ENCODE results near the gene IL10. TPM values are rescaled to one million over a fixed set of nuclear protein-coding genes. Genes with fewer than 3 reads are reported as not detected.

Gene IL10
- total RNA-seq, 1 donor from 2014 or later = not detected

- Histone ChIP-seq H3K4me2 (no peak overlapping the region), H3K79me2 (ENCODE audit: low read depth) (no peaks in the 10 kb centered on the region), H3K36me3 (no peaks in the 10 kb centered on the region), H3K9ac (no peak overlapping the region), H3K4me1 (no peaks in the 10 kb centered on the region), H3K27ac (no peak overlapping the region), H3K4me3 (no peak overlapping the region), H3F3A (ENCODE audit: low read depth) (no peaks in the 10 kb centered on the region), H3K9me3 (ENCODE audit: low read depth) (no peaks in the 10 kb centered on the region), H2AFZ (replicated peaks) (no peak overlapping the region), H3K27me3 (no peaks in the 10 kb centered on the region), H4K20me1 (ENCODE audit: low read depth) (no peaks in the 10 kb centered on the region)
- Mint-ChIP-seq H3K27me3 (ENCODE audit: insufficient read depth, low read depth) (peaks cover 2% of the 10 kb centered on the region), H3K9me3 (no peaks in the 10 kb centered on the region), H3K4me3 (no peak overlapping the region), H3K4me1 (no peaks in the 10 kb centered on the region), H3K36me3 (no peaks in the 10 kb centered on the region), H3K27ac (no peak overlapping the region)
- no peak for DNase-seq (ENCODE audit: low spot score)
- TF ChIP-seq CTCF (IDR thresholded peaks at IDR 0.05) = no peak
- no peak for TF ChIP-seq EZH2 (IDR thresholded peaks at IDR 0.05)
- TF ChIP-seq EZH2phosphoT487 (IDR thresholded peaks at IDR 0.05) = no peak
Observed at GRCh38 chr1:206792939-206793607, 20.8 kb upstream of the IL10 start.

DNA sequence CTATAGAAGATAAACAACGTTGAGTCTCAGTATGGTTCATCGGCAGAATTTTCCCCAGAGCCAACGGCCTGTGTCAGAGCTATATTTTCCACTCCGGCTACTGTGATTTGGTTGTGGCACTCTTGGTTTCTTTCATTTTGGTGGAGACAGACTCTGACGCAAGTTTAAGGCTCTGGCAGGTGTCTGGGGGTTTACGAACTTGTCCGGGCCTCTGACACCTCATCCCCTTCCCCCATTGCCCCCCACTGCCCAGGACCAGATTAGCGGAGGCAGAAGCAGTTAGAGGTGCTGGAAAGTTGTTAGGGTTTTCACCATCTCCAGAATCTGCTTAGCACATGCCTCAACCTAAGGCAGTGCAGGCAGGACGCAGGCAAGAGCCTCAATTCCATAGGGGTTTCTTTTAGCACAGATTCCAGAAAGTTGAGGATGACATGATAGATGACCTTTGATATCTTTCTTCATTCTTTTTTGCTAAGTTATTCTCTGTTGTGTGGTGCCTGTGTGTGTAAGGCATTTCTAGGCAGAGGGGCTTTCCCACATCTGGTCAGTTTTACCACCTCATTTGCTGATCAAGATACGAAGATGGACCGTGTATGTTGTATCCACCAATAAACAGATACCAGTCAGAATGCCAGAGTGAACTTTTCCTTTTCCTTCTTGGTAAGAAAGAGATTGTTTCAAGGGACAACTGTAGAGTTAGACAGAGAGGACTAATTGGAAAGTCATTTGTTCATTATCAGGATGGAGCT lies 18.4 kb upstream of the IL10 start:
- Histone ChIP-seq H3K79me2 (ENCODE audit: low read depth) (no peaks in the 10 kb centered on the region), H3K36me3 (no peaks in the 10 kb centered on the region), H3K27ac (no peak overlapping the region), H3F3A (ENCODE audit: low read depth) (no peaks in the 10 kb centered on the region), H3K9ac (no peak overlapping the region), H3K27me3 (no peaks in the 10 kb centered on the region), H3K4me3 (no peak overlapping the region), H3K4me1 (no peaks in the 10 kb centered on the region), H3K4me2 (no peak overlapping the region), H2AFZ (replicated peaks) (no peak overlapping the region), H3K9me3 (ENCODE audit: low read depth) (no peaks in the 10 kb centered on the region), H4K20me1 (ENCODE audit: low read depth) (no peaks in the 10 kb centered on the region)
- Mint-ChIP-seq H3K4me1 (no peaks in the 10 kb centered on the region), H3K36me3 (no peaks in the 10 kb centered on the region), H3K9me3 (no peaks in the 10 kb centered on the region), H3K27ac (no peak overlapping the region), H3K27me3 (ENCODE audit: insufficient read depth, low read depth) (peaks cover 2% of the 10 kb centered on the region), H3K4me3 (no peak overlapping the region)
- no peak for DNase-seq (ENCODE audit: low spot score)
- no peak for TF ChIP-seq EZH2phosphoT487 (IDR thresholded peaks at IDR 0.05)
- no peak for TF ChIP-seq CTCF (IDR thresholded peaks at IDR 0.05)
- no peak for TF ChIP-seq EZH2 (IDR thresholded peaks at IDR 0.05)

DNA sequence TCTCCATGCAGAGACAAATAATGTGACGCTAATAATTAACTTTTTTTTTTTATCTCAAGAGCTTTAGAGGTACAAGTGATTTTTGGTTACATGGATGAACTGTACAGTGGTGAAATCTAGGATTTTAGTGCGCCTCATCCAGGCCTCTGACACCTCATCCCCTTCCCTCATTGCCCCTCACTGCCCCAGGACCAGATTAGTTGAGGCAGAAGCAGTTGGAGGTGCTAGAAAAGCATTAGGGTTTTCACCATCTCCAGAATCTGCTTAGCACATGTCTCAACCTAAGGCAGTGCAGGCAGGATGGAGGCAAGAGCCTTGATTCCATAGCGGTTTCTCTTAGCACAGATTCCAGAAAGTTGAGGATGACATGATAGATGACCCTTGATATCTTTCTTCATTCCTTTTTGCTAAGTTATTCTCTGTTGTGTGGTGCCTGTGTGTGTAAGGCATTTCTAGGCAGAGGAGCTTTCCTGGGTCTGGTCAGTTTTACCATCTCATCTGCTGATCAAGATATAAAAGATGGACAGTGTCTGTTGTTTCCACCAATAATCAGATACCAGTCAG lies 16.3 kb upstream of the IL10 start:
- H3K27ac Mint-ChIP-seq = no peak overlapping the region

More for the DNA sequence above, 16.3 kb upstream of the IL10 start:
- Histone ChIP-seq H3K4me2 (no peak overlapping the region), H4K20me1 (ENCODE audit: low read depth) (no peaks in the 10 kb centered on the region), H3K9me3 (ENCODE audit: low read depth) (no peaks in the 10 kb centered on the region), H3K27me3 (no peaks in the 10 kb centered on the region), H3K4me3 (no peak overlapping the region), H3K27ac (no peak overlapping the region), H3F3A (ENCODE audit: low read depth) (no peaks in the 10 kb centered on the region), H3K79me2 (ENCODE audit: low read depth) (no peaks in the 10 kb centered on the region), H3K9ac (no peak overlapping the region), H3K4me1 (no peaks in the 10 kb centered on the region), H2AFZ (replicated peaks) (no peak overlapping the region), H3K36me3 (no peaks in the 10 kb centered on the region)
- Mint-ChIP-seq H3K9me3 (no peaks in the 10 kb centered on the region), H3K36me3 (no peaks in the 10 kb centered on the region), H3K27me3 (ENCODE audit: insufficient read depth, low read depth) (peaks cover under 1% of the 10 kb centered on the region), H3K4me3 (no peak overlapping the region), H3K4me1 (peaks cover 5% of the 10 kb centered on the region)
- no peak for TF ChIP-seq CTCF (IDR thresholded peaks at IDR 0.05)
- TF ChIP-seq EZH2phosphoT487 (IDR thresholded peaks at IDR 0.05) = no peak
- no peak for TF ChIP-seq EZH2 (IDR thresholded peaks at IDR 0.05)
- no peak for DNase-seq (ENCODE audit: low spot score)

Measured in neural progenitor cell (in vitro differentiated cells).